Heart right ventricle (tissue), 16 donors: ENCODE measurements around the gene CALCOCO1. TPM values are rescaled to one million over a fixed set of nuclear protein-coding genes. Genes with fewer than 3 reads are reported as not detected.

ENCODE experiments used
- ATAC-seq, 8 donors: fragments of 200-7000 bp; cut with Tn5 transposase; one replicate each; pipeline ENCODE4 v1.9.1; 2020; ENCODE audit warnings: mild to moderate bottlenecking in 8 of 8, moderate library complexity in 8 of 8, moderate number of reproducible peaks in 1 of 8
- DNase-seq, 2 donors: peaks; one replicate each; pipeline ENCODE4 v3.0.0-alpha.2; 2020
- H3K27ac ChIP-seq, 10 donors: fragments of 200-600 bp; sonication (generic) in 2 of 10; one replicate each; pipeline versions ENCODE4 v1.5.0 to v1.8.0; 2020 to 2022; ENCODE audit warnings: mild to moderate bottlenecking in 3 of 10
- H3K27me3 ChIP-seq, 7 donors: fragments of 200-600 bp; one replicate each; pipeline ENCODE4 v1.8.0; 2021 to 2022; ENCODE audit warnings: mild to moderate bottlenecking in 2 of 7
- H3K36me3 ChIP-seq, 9 donors: fragments of 200-600 bp; sonication (generic) in 1 of 9; one replicate each; pipeline versions ENCODE4 v1.5.0 to v1.8.0; 2020 to 2022; ENCODE audit warnings: mild to moderate bottlenecking in 2 of 9
- H3K4me1 ChIP-seq, 9 donors: fragments of 200-600 bp; sonication (generic) in 1 of 9; one replicate each; pipeline versions ENCODE4 v1.5.0 to v1.8.0; 2020 to 2022; ENCODE audit warnings: mild to moderate bottlenecking in 4 of 9
- H3K4me3 ChIP-seq, 10 donors: fragments of 200-600 bp; sonication (generic) in 2 of 10; one replicate each; pipeline versions ENCODE4 v1.5.0 to v1.8.0; 2020 to 2022; ENCODE audit warnings: mild to moderate bottlenecking in 7 of 10, moderate library complexity in 2 of 10
- H3K9me3 ChIP-seq, 11 donors: fragments of 200-600 bp in 10 of 11; sonication (generic) in 2 of 11; one replicate each; pipeline versions ENCODE4 v1.5.0 to v1.8.0; 2013 to 2022; ENCODE audit warnings: mild to moderate bottlenecking in 2 of 11, control low read depth in 1 of 11, moderate library complexity in 1 of 11
- CTCF ChIP-seq, 9 donors: fragments of 200-600 bp; sonication (generic) in 2 of 9; IDR thresholded peaks; one replicate each; pipeline versions ENCODE4 v1.5.0 to v1.8.0; 2021 to 2022; ENCODE audit warnings: antibody characterized with exemption in 9 of 9, mild to moderate bottlenecking in 5 of 9, moderate library complexity in 1 of 9
- WGBS, 2 donors: extraction: QIAGEN DNeasy Blood & Tissue Kit; methylation state at CpG; one replicate each; pipeline ENCODE4 v1.1.7; 2013; ENCODE audit warnings: inconsistent platforms in 1 of 2; 5-methylcytosine and 5-hydroxymethylcytosine counted together
- intact Hi-C, 10 donors: fragments of 100-400 bp; cut with DNase I; formaldehyde crosslinking; loops; one replicate each; pipeline versions ENCODE4 v1.11.1 to v1.14.2; 2022
- polyA plus RNA-seq, 2 donors: library from polyadenylated mRNA; stranded (reverse); fragments of 200-250 nt; gene quantifications; one replicate each; pipeline ENCODE4 v1.2.3, GENCODE V29; 2013
- total RNA-seq, 10 donors: library from RNA; stranded (reverse); fragmentation: NEBNext Ultra II Directional in 3 of 10; extraction: Animal tissue kit (Norgen Biotek cat#: 25700) in 3 of 10; gene quantifications; one replicate each; pipeline versions ENCODE4 v1.2.1 to v1.2.4, GENCODE V29; 2021 to 2023
- donor health status: Arrhythmogenic right ventricular cardiomyopathy.
- donor health status: ischemic (EF 13 %, LVEDD 7.1; RV severe dilation, severe dysfunction).
- donor health status: healthy with polysubstance abuse.
- donor health status: DM: no; HTN: yes; CAD: no.
- donor health status: DM: no; HTN: no; CAD: no.
- donor health status: ischemic (EF 25% LVEDD 6.9; RV normal size, moderate dysfunction).
- donor health status: ischemic (EF 25% LVEDD 5.7; RV mildly dilated, moderate dysfunction).
- donor health status: healthy.
- donor health status: DM: yes; HTN: yes; CAD: no.
- donor health status: Ischemic cardiomyopathy.
- donor health status: ischemic (EF 35%, LVEDD 5.7; RV mildly dilated, moderate dysfunction).
- donor health status: nonischemic (EF 11% LVEDD 7.7; RV severe dilation, severe dysfunction).
- donor health status: DM: yes; HTN: yes; CAD: no.
- donor health status: PGD.
- donor health status: ischemic (EF 29% LVEDD 5.4; RV normal size, mild dysfunction).
- donor health status: nonischemic (EF 23%, LVEDD 6.1; RV moderate dilation, normal function).

CALCOCO1 gene
- total and polyA plus RNA-seq, 12 donors, result 105 to 264 (median 198) TPM

DNA sequence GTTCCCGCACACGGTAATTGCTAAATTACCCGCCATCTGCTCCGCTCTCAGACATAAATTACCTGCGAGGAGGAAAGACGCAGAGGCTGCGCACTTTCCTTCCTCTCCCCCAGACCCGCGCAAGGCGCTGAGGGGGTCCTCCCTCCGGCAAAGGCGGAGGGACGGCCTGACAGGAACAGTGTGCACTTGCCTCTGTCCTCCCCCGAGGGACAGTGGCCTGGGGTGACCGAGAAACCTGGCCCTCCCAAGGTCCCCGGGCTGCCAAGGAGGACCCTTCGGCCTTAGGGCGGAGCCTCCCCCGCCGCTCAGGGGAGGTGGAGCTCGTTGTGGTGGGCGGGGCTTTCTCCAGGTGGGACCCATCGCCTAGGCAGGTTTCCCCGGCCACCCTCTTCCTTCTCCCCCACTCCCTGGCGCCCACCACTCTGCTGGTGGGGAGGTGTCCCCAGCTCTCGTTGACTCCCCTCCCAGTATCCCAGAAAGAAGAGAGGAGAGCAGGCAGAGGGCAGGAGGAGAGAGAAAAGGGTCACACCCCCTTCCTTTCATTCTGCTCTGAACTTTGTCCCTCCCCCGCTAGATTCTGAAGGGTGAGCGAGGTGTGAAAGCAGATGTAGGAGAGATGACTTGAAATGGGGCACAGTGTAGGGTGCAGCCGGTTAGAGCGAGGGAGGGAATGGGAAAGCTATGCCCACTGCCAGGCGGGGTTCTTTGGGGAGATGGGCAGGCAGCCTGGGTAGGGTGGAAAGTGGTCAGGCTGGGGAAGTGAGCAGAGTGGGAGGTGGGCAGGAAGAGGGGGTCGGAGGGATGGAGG is 11.4 kb upstream of the CALCOCO1 start:
- TF ChIP-seq CTCF (IDR thresholded peaks at IDR 0.05), result no peak
- H3K9me3 ChIP-seq, result no peaks in the 10 kb centered on the region
- no peak for DNase-seq
- 10 to 12% methylated on average over 32 of the region's 32 CpGs for WGBS, 2 donors
- ATAC-seq, result no peak
- intact Hi-C loops, result no loop called here
- no peak overlapping the region for H3K27ac ChIP-seq
- H3K4me3 ChIP-seq, result no peak overlapping the region
- peaks cover 6 to 26% (median 13%) of the 10 kb centered on the region in 9 donors for H3K4me1 ChIP-seq
- no peaks in the 10 kb centered on the region for H3K36me3 ChIP-seq
- peaks cover 0 to 88% (median 63%) of the 10 kb centered on the region in 7 donors for H3K27me3 ChIP-seq

DNA sequence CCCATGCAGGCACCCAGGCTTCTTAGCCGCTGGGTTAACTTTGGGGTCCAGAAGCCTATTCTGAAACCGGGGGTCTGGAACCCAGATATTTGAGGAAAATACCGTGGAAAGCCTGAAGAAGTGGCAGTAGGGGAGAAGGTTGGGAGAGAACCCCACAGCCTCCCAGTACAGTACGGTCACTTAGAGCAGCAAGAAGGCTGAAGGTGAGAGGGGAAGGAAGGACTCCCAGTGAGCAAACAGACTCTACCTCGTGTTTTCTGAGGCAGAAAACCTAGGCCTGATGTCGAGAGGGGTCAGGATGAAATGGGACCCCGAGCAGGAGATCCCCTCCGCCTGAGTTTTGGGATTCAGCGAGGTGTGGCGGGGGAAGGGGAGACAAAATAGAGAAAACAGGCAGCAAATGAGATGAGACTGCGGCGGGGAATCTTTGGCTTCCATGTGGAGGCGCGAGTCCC is 10.7 kb upstream of the CALCOCO1 start:
- H3K27me3 ChIP-seq, result peaks cover 0 to 84% (median 57%) of the 10 kb centered on the region in 7 donors
- 48 to 49% methylated on average over 14 of the region's 14 CpGs for WGBS, 2 donors

DNA sequence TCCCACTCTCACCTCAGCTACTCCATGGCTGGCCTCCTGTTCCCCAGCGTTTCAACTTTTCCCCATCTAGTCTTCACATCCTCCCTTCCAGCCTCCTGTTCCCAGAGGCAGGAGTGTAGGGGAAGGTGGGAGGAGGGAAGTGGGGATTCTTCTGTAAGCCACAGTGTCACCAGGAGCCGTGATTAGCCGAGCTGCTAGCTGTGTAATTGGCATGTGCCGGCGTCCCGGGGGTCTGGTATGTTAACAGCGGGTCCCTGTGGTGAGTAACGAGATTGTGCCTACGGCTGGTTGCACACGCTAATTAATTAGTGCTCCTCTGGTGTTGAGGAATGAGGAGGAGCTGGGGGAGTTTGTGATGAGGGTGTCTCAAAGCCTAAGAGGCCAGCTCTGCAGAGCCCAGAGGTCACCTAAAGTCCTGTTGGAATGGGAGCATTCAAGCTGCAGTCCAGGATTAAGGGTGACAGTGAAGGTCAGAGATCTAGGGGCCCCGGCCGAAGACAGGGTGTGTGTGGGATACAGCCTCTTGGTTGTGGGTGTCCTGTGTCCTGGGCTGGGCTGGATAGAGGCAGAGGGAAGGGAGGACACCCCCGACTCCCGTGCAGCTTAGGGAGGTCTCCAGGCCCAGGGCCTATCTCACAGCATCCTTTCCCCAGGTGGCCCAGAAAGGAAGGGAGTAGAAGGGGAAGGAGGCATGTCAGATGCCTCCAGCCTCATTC is 10.0 kb upstream of the CALCOCO1 start:
- Histone ChIP-seq H3K27me3 (peaks cover 0 to 77% (median 50%) of the 10 kb centered on the region in 7 donors), H3K36me3 (no peaks in the 10 kb centered on the region), H3K4me3 (no peak overlapping the region), H3K4me1 (peaks cover 6 to 23% (median 13%) of the 10 kb centered on the region in 9 donors), H3K27ac (no peak overlapping the region), H3K9me3 (no peaks in the 10 kb centered on the region)
- no peak for DNase-seq
- ATAC-seq, result no peak
- 73 to 83% methylated on average over 14 of the region's 14 CpGs for WGBS, 2 donors
- no peak for TF ChIP-seq CTCF (IDR thresholded peaks at IDR 0.05)
- intact Hi-C loops, result no loop called here

More for the DNA sequence above, 10.7 kb upstream of the CALCOCO1 start:
- Histone ChIP-seq H3K4me1 (peaks cover 6 to 23% (median 13%) of the 10 kb centered on the region in 9 donors), H3K36me3 (no peaks in the 10 kb centered on the region), H3K9me3 (no peaks in the 10 kb centered on the region), H3K4me3 (no peak overlapping the region), H3K27ac (no peak overlapping the region)
- no peak for TF ChIP-seq CTCF (IDR thresholded peaks at IDR 0.05)
- intact Hi-C loops, result no loop called here
- DNase-seq, result no peak
- no peak for ATAC-seq

DNA sequence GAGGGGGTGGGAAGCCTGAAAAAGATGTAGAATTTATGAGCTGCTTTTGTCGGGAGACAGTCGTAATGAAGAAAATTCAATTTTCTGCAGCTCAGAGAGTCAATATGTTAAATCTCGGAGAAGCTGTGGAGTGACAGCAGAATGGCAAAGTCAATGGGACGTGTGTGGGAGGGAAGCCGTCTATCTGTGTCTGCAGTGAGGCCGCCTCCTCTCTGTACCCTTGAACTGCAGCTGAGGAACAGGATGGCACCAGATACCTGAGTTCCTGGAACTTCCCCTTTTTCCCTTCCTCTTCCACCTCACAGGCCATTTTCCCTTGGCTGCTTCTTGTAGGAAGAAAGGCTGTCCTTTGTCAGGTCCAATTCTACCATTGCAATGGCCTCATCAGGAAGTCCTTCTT is 9.3 kb upstream of the CALCOCO1 start:
- TF ChIP-seq CTCF (IDR thresholded peaks at IDR 0.05), result no peak
- 88 to 90% methylated on average over 6 of the region's 6 CpGs for WGBS, 2 donors
- H3K27me3 ChIP-seq, result peaks cover 0 to 70% (median 43%) of the 10 kb centered on the region in 7 donors

More for the DNA sequence above, 9.3 kb upstream of the CALCOCO1 start:
- ATAC-seq, result no peak
- peaks cover 6 to 27% (median 18%) of the 10 kb centered on the region in 9 donors for H3K4me1 ChIP-seq
- H3K27ac ChIP-seq, result no peak overlapping the region
- no peaks in the 10 kb centered on the region for H3K9me3 ChIP-seq
- no peak for DNase-seq
- no peaks in the 10 kb centered on the region for H3K36me3 ChIP-seq
- no peak overlapping the region for H3K4me3 ChIP-seq
- intact Hi-C loops, result no loop called here
